ENCODE data around the gene BTBD19. TPM values are rescaled to one million over a fixed set of nuclear protein-coding genes. Genes with fewer than 3 reads are reported as not detected.
A peak's percentile ranks its signal among the peaks of the same experiment; 100 is the strongest.

Gene BTBD19
- total and polyA plus RNA-seq, 9 of the 15 experiments (the other 6 are each of a cell fraction or from before 2014, with no cell fraction given): 0.22 to 2.0 (median 0.95) TPM

DNA sequence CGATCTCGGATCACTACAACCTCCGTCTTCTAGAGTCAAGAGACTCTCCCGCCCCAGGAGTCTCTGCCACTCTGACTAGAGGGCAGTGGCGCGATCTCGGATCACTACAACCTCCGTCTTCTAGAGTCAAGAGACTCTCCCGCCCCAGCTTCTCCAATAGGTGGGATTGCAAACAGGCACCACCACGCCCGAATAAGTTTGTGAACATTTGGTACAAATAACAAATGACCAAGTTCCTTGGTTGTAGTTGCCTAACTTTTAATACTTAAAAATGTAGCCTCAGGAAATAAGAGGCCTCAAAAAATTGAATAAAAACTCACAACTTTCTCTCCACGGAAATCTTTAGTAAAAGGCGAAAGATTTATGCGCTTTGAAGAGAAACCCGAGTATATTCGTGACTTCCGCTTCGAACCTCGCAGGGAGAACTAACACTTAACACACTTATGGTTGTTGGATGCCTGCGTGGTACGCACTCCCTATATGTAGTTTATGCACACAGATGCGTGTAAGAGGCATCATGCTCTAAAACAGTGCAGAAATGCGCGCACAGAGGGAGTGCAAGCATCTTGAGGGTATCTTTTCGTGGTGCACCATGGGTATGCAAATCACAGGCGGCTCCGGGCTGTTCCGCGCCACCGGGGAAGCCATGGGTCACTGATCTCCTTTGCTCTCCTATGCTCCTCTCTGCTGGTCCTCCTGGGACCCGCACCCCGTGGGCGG, 11.4 kb downstream of the BTBD19 start (continued):
- TF ChIP-seq USF1 (CRISPR knock-in tag; IDR thresholded peaks at IDR 0.05) (no peak), ZNF717 (CRISPR knock-in tag; IDR thresholded peaks at IDR 0.05) (peak; percentile 95), IFI16 (CRISPR knock-in tag; IDR thresholded peaks at IDR 0.05) (no peak), BHLHE40 (IDR thresholded peaks at IDR 0.05; ENCODE audit: low read length) (no peak; the same call in 1 of the 2 replicates), RHOXF2B (CRISPR knock-in tag; conservative IDR thresholded peaks at IDR 0.05) (0 out of 2 replicates have a peak, but pooled peaks have one; percentile 85), FOXM1 (IDR thresholded peaks at IDR 0.05; ENCODE audit: low read depth) (no peak; the same call in none of the 2 replicates), FOXM1 (CRISPR knock-in tag; IDR thresholded peaks at IDR 0.05; ENCODE audit: low read depth) (peak; percentile 94; the same call in 1 of the 2 replicates), NUFIP1 (IDR thresholded peaks at IDR 0.05; ENCODE audit: partially characterized antibody) (peak; percentile 96), SMARCC2 (IDR thresholded peaks at IDR 0.05; ENCODE audit: low read depth) (peak; percentile 51; the same call in 1 of the 2 replicates), ZC3H4 (CRISPR knock-in tag; IDR thresholded peaks at IDR 0.05; ENCODE audit: borderline replicate concordance) (peak; percentile 94; the same call in 1 of the 2 replicates), WHSC1 (IDR thresholded peaks at IDR 0.05; ENCODE audit: low read length) (no peak), U2AF1 (optimal IDR thresholded peaks at IDR 0.05; ENCODE audit: low read depth, low read length) (no peak)
- TF ChIP-seq, protein P1, sequence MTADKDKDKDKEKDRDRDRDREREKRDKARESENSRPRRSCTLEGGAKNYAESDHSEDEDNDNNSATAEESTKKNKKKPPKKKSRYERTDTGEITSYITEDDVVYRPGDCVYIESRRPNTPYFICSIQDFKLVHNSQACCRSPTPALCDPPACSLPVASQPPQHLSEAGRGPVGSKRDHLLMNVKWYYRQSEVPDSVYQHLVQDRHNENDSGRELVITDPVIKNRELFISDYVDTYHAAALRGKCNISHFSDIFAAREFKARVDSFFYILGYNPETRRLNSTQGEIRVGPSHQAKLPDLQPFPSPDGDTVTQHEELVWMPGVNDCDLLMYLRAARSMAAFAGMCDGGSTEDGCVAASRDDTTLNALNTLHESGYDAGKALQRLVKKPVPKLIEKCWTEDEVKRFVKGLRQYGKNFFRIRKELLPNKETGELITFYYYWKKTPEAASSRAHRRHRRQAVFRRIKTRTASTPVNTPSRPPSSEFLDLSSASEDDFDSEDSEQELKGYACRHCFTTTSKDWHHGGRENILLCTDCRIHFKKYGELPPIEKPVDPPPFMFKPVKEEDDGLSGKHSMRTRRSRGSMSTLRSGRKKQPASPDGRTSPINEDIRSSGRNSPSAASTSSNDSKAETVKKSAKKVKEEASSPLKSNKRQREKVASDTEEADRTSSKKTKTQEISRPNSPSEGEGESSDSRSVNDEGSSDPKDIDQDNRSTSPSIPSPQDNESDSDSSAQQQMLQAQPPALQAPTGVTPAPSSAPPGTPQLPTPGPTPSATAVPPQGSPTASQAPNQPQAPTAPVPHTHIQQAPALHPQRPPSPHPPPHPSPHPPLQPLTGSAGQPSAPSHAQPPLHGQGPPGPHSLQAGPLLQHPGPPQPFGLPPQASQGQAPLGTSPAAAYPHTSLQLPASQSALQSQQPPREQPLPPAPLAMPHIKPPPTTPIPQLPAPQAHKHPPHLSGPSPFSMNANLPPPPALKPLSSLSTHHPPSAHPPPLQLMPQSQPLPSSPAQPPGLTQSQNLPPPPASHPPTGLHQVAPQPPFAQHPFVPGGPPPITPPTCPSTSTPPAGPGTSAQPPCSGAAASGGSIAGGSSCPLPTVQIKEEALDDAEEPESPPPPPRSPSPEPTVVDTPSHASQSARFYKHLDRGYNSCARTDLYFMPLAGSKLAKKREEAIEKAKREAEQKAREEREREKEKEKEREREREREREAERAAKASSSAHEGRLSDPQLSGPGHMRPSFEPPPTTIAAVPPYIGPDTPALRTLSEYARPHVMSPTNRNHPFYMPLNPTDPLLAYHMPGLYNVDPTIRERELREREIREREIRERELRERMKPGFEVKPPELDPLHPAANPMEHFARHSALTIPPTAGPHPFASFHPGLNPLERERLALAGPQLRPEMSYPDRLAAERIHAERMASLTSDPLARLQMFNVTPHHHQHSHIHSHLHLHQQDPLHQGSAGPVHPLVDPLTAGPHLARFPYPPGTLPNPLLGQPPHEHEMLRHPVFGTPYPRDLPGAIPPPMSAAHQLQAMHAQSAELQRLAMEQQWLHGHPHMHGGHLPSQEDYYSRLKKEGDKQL (CRISPR knock-in tag; IDR thresholded peaks at IDR 0.05; ENCODE audit: borderline replicate concordance): no peak

All from K562 (cell line).